GM18517 (cell line): ENCODE data around the gene NFIA.
A peak's percentile ranks its signal among the peaks of the same experiment; 100 is the strongest.
"Not testable (repeated sequence)": the region's sequence is repeated elsewhere in the genome, so short reads cannot be mapped to it uniquely, and the experiment has no call there.

ENCODE experiments used
- ATAC-seq: cut with Tn5 transposase; IDR thresholded peaks from one replicate; pipeline ENCODE4 v1.9.1; 2021; ENCODE audit warnings: mild to moderate bottlenecking, moderate library complexity; ENCODE audit not compliant: unreplicated experiment

The NFIA gene

GRCh38 chr1:61058483-61059245, 23.7 kb upstream of the NFIA start:
- no peak for ATAC-seq

- not testable (repeated sequence) for ATAC-seq
These were observed 20.8 kb upstream of the NFIA start for GRCh38 chr1:61061601-61062000.

DNA sequence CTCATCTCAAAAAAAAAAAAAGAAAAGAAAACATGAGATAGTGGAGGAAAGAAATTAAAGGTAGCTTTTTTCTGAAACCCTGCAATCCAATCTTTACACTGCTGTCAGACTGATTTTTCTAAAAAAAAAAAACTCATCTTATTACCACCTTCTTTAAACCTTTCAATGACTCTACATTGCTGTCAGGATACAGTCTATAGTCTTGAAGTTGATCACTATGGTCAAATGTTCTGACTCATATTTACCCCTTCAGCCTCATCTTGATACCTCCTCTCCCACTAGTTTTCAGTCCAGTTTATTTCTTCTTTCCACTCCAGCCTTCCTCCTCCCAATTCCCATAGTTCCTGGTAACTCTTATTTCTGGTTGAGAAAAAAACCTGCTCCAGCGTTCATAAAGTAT, 17.7 kb upstream of the NFIA start:
- ATAC-seq = no peak

GRCh38 chr1:61067446-61068019, 14.8 kb upstream of the NFIA start:
- no peak for ATAC-seq

DNA sequence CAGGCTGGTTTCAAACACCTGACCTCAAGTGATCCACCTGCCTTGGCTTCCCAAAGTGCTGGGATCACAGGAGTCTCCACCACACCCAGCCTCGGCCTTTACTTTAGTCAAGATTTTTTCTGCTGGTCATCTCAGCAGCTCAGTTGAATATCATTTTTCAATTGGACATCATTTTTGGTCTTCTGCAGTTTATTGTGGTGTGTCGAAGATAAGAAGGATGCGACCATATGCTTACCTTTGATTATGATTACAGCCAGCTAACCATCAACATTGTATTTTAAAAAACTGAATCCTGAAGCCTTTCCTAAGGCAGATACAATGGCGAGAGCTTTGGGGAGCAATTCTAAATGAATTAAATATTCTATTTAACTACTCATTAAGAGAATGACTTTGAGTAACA, 12.3 kb upstream of the NFIA start:
- no peak for ATAC-seq

GRCh38 chr1:61071205-61072130, 10.9 kb upstream of the NFIA start:
- ATAC-seq = no peak

DNA sequence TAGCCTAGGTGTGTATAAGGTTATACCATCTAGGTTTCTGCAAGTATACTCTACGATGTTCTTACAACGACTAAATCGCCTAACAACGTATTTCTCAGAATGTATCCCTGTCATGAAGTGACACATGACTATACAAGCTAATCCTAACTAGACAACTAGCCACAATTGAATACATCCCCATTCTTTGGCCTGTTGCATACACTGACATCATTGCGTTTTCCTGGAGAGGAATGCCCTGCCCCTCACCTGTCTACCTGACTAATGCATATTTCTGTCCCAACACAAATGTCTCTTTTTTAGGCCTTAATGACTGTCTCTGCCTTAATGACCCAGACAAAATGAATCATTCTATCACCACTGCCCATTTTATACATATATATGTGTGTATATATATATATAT, 8.5 kb upstream of the NFIA start:
- no peak for ATAC-seq

DNA sequence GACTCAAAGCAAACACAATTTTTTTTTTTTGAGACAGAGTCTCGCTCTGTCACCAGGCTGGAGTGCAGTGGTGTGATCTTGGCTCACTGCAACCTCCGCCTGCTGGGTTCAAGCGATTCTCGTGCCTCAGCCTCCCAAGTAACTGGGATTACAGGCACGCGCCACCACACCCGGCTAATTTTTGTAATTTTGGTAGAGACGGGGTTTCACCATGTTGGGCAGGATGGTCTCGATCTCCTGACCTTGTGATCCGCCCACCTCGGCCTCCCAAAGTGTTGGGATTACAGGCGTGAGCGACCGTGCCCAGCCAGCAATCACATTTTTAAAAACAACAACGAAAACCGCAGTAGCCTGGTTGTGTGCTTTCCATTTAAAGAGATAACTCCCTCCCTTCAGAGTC, 6.5 kb upstream of the NFIA start:
- ATAC-seq = not testable (repeated sequence)

DNA sequence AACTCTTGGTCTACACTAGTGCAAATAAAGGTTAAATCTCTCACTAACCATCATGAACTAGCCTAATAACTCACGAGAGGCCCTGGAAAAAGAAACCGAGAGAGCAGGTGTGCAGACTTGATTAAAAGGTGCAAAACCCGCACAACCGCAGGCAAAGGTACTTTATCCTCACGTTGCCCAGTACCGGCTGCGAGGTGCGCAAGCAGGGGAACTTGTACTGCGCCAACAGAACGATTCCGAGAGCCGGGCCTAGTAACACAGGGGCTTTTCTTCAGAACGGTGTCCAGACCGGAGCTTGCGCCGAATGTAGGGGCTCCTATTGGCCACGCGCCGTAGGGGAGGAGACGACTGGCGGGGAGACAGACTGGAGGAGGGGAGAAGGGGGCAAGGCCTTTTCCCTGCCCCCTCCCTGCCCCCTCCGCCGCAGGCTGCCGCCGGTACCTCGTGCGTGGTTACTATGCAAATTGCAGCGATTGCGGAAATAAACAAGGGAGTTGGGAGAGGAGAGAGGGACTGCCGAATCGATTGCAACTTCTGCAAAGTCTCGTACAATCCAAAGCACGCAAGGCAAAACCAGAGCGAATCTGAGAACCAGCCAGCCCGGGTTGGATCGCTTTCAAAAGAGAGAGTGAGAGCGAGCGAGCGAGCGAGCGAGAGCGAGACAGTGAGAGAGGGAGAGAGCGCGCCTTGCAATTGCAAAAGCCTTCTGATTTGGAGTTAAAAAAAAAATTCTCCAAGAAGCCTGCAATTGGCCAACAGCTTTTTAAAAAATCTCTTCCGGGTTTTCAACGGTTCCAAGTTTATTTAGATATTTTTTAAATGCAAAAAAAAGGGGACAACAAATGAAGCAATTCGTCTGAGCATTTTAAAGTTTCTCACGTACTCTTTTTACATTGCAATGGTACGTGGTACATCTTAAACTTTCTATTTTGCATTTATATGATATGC, 5.4 kb upstream of the NFIA start:
- peak; percentile 71 for ATAC-seq

GRCh38 chr1:61077676-61078541, 4.5 kb upstream of the NFIA start:
- ATAC-seq = peak; percentile 76

DNA sequence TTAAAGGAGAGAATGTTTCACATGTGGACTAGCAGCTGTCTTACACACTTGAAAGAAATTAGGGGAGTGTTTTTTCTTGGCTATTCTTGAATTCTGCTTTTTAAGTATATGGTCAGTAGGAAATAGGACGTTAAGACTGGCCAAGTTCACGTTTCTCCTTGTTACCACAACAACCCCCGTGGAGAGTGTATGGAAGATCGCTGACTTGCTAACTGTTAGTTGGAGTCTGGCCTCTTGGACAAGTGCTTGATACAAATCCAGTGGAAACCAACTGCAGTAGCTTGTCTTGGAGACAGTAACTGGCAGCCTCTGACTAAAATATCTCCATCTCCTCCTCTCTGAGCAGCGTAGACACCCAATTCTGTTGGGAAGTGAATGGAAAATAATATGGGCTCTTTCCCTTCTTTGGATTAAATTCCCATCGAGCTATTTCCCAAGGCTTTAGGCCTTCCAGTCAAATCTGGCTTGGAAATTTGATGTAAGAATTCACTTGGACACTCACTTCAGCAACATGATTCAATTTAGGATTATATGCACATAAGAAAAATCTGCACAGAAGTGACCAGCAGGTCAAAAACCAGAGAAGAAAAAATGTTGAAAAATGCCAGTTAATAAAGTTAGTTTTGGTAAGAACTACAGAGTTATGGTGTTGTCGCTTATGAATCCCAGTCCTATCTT, 3.6 kb upstream of the NFIA start:
- no peak for ATAC-seq

DNA sequence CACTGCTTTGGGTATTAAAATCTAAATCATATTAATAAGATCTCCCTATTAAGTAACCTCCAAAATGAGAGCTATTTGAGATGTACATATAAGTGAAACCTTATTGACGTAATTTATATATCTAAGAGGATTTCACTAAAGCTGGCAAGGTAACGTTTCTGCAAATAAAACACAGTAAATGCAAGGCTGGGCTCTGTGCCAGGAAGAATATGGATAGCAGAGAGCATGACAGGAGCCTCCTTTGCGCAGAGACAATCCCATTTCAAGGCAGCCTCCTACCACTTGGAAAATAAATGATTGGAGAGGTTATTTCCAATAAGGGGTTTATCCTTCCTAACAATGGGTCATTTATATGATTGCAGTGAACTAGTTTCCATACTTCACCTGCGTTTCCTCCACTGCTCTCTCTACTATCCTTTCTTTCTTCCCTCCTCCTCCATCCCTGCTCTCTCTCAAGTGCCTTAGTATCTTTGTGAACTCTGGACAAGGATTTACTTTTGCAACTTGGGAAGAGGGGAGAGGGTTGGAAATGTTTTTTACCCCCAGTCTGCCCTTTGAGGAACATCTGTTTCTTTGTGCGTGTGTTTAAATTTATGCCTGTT, 3.0 kb upstream of the NFIA start:
- ATAC-seq = no peak

DNA sequence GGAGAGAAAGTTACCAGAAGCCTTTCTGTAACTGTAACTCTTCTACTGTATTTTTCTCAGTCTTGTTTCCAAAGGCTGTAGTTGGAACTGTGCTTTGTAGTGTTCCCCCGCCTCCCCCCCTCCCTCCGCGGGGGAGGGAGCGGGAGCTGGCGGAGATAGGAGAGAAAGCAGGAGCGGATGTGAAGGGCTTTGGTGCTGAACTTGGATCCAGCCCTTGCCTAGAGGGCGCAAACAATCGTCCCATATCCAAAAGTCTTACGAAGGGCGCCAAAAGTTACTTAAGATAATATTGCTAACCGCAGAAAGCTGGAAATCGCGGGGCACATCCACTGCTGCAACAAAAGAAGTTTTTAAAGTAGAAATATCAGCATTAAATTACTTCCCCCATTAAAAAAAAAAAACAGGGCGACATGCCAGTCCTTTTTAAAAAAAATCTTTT, 2.4 kb upstream of the NFIA start:
- no peak for ATAC-seq

DNA sequence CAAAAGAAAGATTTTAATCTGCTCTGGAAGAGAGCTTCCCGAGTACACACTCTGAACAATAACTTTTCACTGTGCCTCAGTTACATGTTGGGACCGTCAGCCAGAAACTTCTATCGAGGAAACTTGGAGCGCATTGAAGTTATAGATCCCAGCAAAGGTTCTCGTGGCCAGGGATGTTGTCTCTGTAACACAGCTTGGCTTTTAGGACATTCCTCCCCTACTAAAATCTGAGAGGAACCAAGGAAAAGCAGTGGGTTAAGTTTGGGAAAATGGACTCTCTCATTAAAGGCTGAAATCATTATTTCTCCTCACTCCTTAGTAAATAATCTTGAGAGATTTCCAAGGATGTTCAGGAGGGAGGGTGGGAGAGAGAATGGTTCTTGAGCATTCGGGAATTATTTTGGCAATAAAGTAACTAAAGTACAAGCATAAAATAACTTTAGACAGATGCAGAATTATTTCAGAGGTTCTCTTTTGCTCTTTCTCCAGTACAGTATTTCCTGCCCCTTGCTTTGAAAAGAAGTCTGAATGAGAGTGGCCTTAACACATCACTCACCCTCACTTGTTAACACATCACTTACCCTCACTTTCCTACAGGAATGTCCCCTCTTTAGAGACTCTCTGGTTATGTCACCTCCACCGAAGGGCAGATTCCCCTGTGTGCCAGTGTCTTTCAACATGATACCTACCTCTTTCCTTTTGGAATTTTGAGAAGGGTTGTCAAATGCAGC, 1.8 kb upstream of the NFIA start:
- no peak for ATAC-seq

- ATAC-seq = no peak
These were observed 1.1 kb upstream of the NFIA start for GRCh38 chr1:61081144-61081685.

GRCh38 chr1:61081686-61082310, 563 bp upstream of the NFIA start:
- no peak for ATAC-seq
